GM18507 (cell line): Measurements from ENCODE around the gene PIM3.
"Not testable (repeated sequence)": the region's sequence is repeated elsewhere in the genome, so short reads cannot be mapped to it uniquely, and the experiment has no call there.

Source experiments
- DNase-seq: peaks from one replicate; pipeline ENCODE4 v3.0.0; 2011; ENCODE audit warnings: low read depth; ENCODE audit not compliant: insufficient read length; ENCODE audit errors: extremely low spot score
- FAIRE-seq: peaks from 2 replicates; lab custom pipeline; 2011; peaks lifted over from hg19 to GRCh38; lab: Jason Lieb, UNC

The PIM3 gene

GRCh38 chr22:49941507-49942316 is 18.9 kb upstream of the PIM3 start:
- FAIRE-seq (no peak), DNase-seq (no peak)

GRCh38 chr22:49942565-49943404 is 17.8 kb upstream of the PIM3 start:
- DNase-seq (no peak), FAIRE-seq (no peak)

- DNase-seq, result no peak
- FAIRE-seq, result no peak
Observed at GRCh38 chr22:49943405-49943765, 17.2 kb upstream of the PIM3 start.

GRCh38 chr22:49943771-49944398 is 16.7 kb upstream of the PIM3 start:
- FAIRE-seq (no peak), DNase-seq (no peak)

GRCh38 chr22:49944399-49944891 is 16.1 kb upstream of the PIM3 start:
- DNase-seq (no peak), FAIRE-seq (no peak)

- not testable (repeated sequence) for FAIRE-seq, DNase-seq
Observed at GRCh38 chr22:49945042-49945794, 15.4 kb upstream of the PIM3 start.

GRCh38 chr22:49946612-49947295 is 13.8 kb upstream of the PIM3 start:
- FAIRE-seq (no peak), DNase-seq (no peak)

GRCh38 chr22:49947296-49947622 is 13.3 kb upstream of the PIM3 start:
- no peak for FAIRE-seq
- no peak for DNase-seq

GRCh38 chr22:49948116-49948957 is 12.2 kb upstream of the PIM3 start:
- FAIRE-seq (no peak), DNase-seq (no peak)

- no peak for FAIRE-seq
- DNase-seq, result no peak
Observed at GRCh38 chr22:49948958-49949913, 11.3 kb upstream of the PIM3 start.

- no peak for FAIRE-seq
- no peak for DNase-seq
Observed at GRCh38 chr22:49949914-49950292, 10.7 kb upstream of the PIM3 start.

GRCh38 chr22:49950396-49950994 is 10.1 kb upstream of the PIM3 start:
- DNase-seq (no peak), FAIRE-seq (no peak)

GRCh38 chr22:49951000-49951677 is 9.4 kb upstream of the PIM3 start:
- no peak for FAIRE-seq
- no peak for DNase-seq

GRCh38 chr22:49951678-49951985 is 8.9 kb upstream of the PIM3 start:
- DNase-seq, result no peak
- no peak for FAIRE-seq

GRCh38 chr22:49951986-49952896 is 8.3 kb upstream of the PIM3 start:
- no peak for FAIRE-seq
- no peak for DNase-seq
